Loucy (cell line): ENCODE data around the gene TAF4.

Experiments used
- H2AFZ ChIP-seq: fragments of 200-600 bp; sonication (generic); 2 replicates; pipeline ENCODE4 v1.6.0; 2016; ENCODE audit warnings: antibody characterized with exemption, mild to moderate bottlenecking, low read length, moderate library complexity
- H3F3A ChIP-seq: fragments of 200-600 bp; 2 replicates; pipeline ENCODE4 v1.6.0; 2016; ENCODE audit warnings: antibody characterized with exemption, low read depth, mild to moderate bottlenecking
- H3K27me3 ChIP-seq: fragments of 200-600 bp; sonication (generic); 2 replicates; pipeline ENCODE4 v1.6.1; 2014; ENCODE audit warnings: low read length, mild to moderate bottlenecking; ENCODE audit not compliant: insufficient read depth, poor library complexity, severe bottlenecking
- H3K36me3 ChIP-seq: fragments of 200-600 bp; sonication (generic); 2 replicates; pipeline ENCODE4 v1.6.1; 2016; ENCODE audit warnings: low read length; ENCODE audit not compliant: insufficient read depth
- H3K4me1 ChIP-seq: fragments of 200-600 bp; sonication (generic); 2 replicates; pipeline ENCODE4 v1.5.1; 2014; ENCODE audit warnings: low read length, mild to moderate bottlenecking; ENCODE audit not compliant: insufficient read depth, poor library complexity, severe bottlenecking
- H3K4me2 ChIP-seq: fragments of 200-600 bp; sonication (generic); 2 replicates; pipeline ENCODE4 v1.6.0; 2014; ENCODE audit warnings: antibody characterized with exemption, low read length, low read depth, mild to moderate bottlenecking; ENCODE audit not compliant: poor library complexity, severe bottlenecking
- H3K4me3 ChIP-seq: fragments of 200-600 bp; sonication (generic); 2 replicates; pipeline ENCODE4 v1.5.1; 2014; ENCODE audit warnings: low read length, mild to moderate bottlenecking, mixed read lengths; ENCODE audit not compliant: poor library complexity, severe bottlenecking
- H3K79me2 ChIP-seq: fragments of 200-600 bp; sonication (generic); 2 replicates; pipeline ENCODE4 v1.6.1; 2014; ENCODE audit warnings: low read length; ENCODE audit not compliant: insufficient read depth
- H3K9ac ChIP-seq: fragments of 200-600 bp; sonication (generic); 2 replicates; pipeline ENCODE4 v1.6.0; 2014; ENCODE audit warnings: mild to moderate bottlenecking, low read depth, low read length, moderate library complexity; ENCODE audit not compliant: poor library complexity, severe bottlenecking
- H3K9me2 ChIP-seq: fragments of 200-600 bp; sonication (generic); replicated peaks from 2 replicates; pipeline ENCODE4 v1.6.1; 2016; ENCODE audit warnings: low read depth, low read length, mixed read lengths
- H3K9me3 ChIP-seq: fragments of 200-600 bp; sonication (generic); 2 replicates; pipeline ENCODE4 v1.6.1; 2014; ENCODE audit warnings: mild to moderate bottlenecking, antibody characterized with exemption, low read length, low read depth; ENCODE audit not compliant: insufficient read depth
- H4K20me1 ChIP-seq: fragments of 200-600 bp; sonication (generic); 2 replicates; pipeline ENCODE4 v1.6.0; 2014; ENCODE audit warnings: antibody characterized with exemption, low read length, mild to moderate bottlenecking; ENCODE audit not compliant: insufficient read depth, poor library complexity, severe bottlenecking
- EZH2phosphoT487 ChIP-seq: fragments of 200-600 bp; IDR thresholded peaks from 2 replicates; pipeline ENCODE4 v1.6.1; 2018; ENCODE audit warnings: antibody characterized with exemption, mild to moderate bottlenecking, moderate library complexity, borderline replicate concordance
- TF ChIP-seq, protein P1 (sequence below): fragments of 200-600 bp; sonication (generic); conservative IDR thresholded peaks from 2 replicates; pipeline ENCODE4 v1.5.1; 2014; ENCODE audit warnings: mild to moderate bottlenecking, antibody characterized with exemption, low read length

The TAF4 gene

DNA sequence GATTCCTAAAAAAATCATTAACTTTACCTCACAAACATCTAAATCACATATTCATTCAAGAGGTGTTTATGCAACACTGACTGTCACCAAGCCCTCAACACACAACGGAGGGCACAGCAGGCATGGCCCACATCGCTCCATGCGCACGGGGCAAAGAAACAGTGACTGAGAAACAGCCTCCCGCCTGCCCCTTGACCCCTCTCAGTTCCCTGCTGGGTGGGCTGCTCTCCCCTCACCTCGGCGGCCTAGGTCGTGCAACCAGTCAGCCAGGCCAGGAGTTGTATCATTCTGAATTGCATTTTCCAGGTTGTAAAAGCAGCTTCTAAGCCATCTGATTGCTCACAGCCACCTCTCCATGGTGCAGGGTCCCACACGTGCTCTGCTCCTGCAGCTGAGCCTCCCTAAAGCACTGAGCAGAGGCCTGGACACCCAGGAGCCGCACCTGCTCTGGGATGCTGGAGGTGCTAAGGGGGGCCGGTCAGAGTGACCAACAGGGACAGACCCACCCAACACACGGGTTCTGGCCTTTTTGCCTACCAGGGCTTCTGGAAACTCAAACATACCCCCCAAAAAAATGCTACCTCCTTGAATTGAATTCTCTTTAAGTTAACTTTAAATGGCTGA is 37.9 kb downstream of the TAF4 start:
- H3K79me2 ChIP-seq = peaks cover 96% of the 10 kb centered on the region
- no peak overlapping the region for H3K9ac ChIP-seq
- H3F3A ChIP-seq = no peaks in the 10 kb centered on the region
- peaks cover 17% of the 10 kb centered on the region for H4K20me1 ChIP-seq
- H3K27me3 ChIP-seq = no peaks in the 10 kb centered on the region
- H3K4me3 ChIP-seq = no peak overlapping the region
- H3K9me2 ChIP-seq = no peaks in the 10 kb centered on the region
- H2AFZ ChIP-seq = no peak overlapping the region
- H3K4me2 ChIP-seq = no peak overlapping the region
- H3K36me3 ChIP-seq = no peaks in the 10 kb centered on the region
- H3K9me3 ChIP-seq = no peaks in the 10 kb centered on the region
- H3K4me1 ChIP-seq = peaks cover 46% of the 10 kb centered on the region
- TF ChIP-seq, protein P1, sequence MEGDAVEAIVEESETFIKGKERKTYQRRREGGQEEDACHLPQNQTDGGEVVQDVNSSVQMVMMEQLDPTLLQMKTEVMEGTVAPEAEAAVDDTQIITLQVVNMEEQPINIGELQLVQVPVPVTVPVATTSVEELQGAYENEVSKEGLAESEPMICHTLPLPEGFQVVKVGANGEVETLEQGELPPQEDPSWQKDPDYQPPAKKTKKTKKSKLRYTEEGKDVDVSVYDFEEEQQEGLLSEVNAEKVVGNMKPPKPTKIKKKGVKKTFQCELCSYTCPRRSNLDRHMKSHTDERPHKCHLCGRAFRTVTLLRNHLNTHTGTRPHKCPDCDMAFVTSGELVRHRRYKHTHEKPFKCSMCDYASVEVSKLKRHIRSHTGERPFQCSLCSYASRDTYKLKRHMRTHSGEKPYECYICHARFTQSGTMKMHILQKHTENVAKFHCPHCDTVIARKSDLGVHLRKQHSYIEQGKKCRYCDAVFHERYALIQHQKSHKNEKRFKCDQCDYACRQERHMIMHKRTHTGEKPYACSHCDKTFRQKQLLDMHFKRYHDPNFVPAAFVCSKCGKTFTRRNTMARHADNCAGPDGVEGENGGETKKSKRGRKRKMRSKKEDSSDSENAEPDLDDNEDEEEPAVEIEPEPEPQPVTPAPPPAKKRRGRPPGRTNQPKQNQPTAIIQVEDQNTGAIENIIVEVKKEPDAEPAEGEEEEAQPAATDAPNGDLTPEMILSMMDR = no peak
- TF ChIP-seq EZH2phosphoT487 = no peak

DNA sequence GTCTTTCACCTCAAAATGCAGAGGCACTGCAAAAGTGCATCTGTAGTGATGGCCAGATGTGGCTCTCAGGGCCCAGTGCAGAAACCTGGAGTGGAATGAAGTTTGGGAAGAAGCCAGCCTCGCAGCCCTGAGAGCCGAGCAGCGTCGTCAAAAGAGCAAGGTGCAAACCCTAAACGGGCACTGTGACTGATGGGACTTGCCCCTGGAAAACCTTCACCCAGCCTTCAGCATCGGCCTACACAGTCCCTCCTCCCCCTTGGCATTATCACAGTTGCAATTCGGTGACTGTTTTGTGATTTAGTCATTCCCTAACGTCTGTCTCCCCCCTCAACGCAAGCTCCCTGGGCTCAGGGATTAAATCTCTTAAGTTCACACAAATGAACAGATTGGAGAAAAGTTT is 38.6 kb downstream of the TAF4 start:
- Histone ChIP-seq H4K20me1 (peaks cover 15% of the 10 kb centered on the region), H3K4me3 (no peak overlapping the region), H3K9me2 (no peaks in the 10 kb centered on the region), H3F3A (no peaks in the 10 kb centered on the region), H3K36me3 (no peaks in the 10 kb centered on the region), H3K9ac (peak overlapping the region; percentile 62), H3K27me3 (no peaks in the 10 kb centered on the region), H3K4me1 (peaks cover 42% of the 10 kb centered on the region), H3K4me2 (peak overlapping the region; percentile 76), H3K9me3 (no peaks in the 10 kb centered on the region), H3K79me2 (peaks cover 96% of the 10 kb centered on the region), H2AFZ (no peak overlapping the region)
- no peak for TF ChIP-seq EZH2phosphoT487
- TF ChIP-seq, protein P1 = no peak

DNA sequence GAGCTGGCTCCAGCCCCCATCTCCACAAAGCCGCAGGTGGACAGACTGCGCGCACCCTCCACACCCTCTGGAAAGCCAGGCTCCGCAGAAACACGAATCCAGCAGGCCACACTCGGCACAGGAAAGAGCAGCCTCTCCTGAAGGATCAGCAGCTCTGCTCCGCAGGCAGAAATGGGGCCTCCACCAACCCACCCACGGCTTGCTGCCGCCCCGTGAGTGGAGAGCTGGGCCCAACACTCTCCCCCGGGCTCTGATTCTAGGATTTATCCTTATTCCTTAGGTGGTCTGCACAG is 39.2 kb downstream of the TAF4 start:
- Histone ChIP-seq H3F3A (no peaks in the 10 kb centered on the region), H3K36me3 (no peaks in the 10 kb centered on the region), H3K4me2 (peak overlapping the region; percentile 76), H3K79me2 (peaks cover 95% of the 10 kb centered on the region), H3K9me3 (no peaks in the 10 kb centered on the region), H4K20me1 (peaks cover 9% of the 10 kb centered on the region), H3K9ac (peak overlapping the region; percentile 62), H3K9me2 (no peaks in the 10 kb centered on the region), H3K27me3 (no peaks in the 10 kb centered on the region), H3K4me3 (peak overlapping the region; percentile 58), H2AFZ (no peak overlapping the region), H3K4me1 (peaks cover 41% of the 10 kb centered on the region)
- TF ChIP-seq, protein P1 = no peak
